ENCODE results near the gene SIRT7.
A peak's percentile ranks its signal among the peaks of the same experiment; 100 is the strongest.

The SIRT7 gene

GRCh38 chr17:81934098-81934757 is 16.3 kb upstream of the SIRT7 start:
- no peak overlapping the region for H3K9ac ChIP-seq (ENCODE audit: insufficient read length, low read depth)
- TF ChIP-seq YY1 (IDR thresholded peaks at IDR 0.05; ENCODE audit: insufficient read depth, insufficient read length) (no peak), ZNF274 (IDR thresholded peaks at IDR 0.05; ENCODE audit: low read depth, low read length) (no peak), SUZ12 (IDR thresholded peaks at IDR 0.05; ENCODE audit: extremely low read depth, insufficient read depth, insufficient read length) (no peak)

GRCh38 chr17:81933178-81933699 is 15.3 kb upstream of the SIRT7 start:
- Histone ChIP-seq H3K4me1 (ENCODE audit: insufficient read depth, insufficient read length) (peaks cover 30% of the 10 kb centered on the region), H3K9ac (ENCODE audit: insufficient read length, low read depth) (no peak overlapping the region), H3K36me3 (ENCODE audit: insufficient read depth, insufficient read length, low read length) (peaks cover 44% of the 10 kb centered on the region), H3K27me3 (ENCODE audit: insufficient read depth, insufficient read length) (peaks cover 12% of the 10 kb centered on the region), H3K4me3 (ENCODE audit: insufficient read length, low read depth) (no peak overlapping the region), H3K9me3 (ENCODE audit: insufficient read depth, low read length) (no peaks in the 10 kb centered on the region)
- TF ChIP-seq YY1 (IDR thresholded peaks at IDR 0.05; ENCODE audit: insufficient read depth, insufficient read length) (no peak), SUZ12 (IDR thresholded peaks at IDR 0.05; ENCODE audit: extremely low read depth, insufficient read depth, insufficient read length) (no peak), ZNF274 (IDR thresholded peaks at IDR 0.05; ENCODE audit: low read depth, low read length) (no peak)
- no peak for DNase-seq (ENCODE audit: low read depth, low spot score)

More at GRCh38 chr17:81934098-81934757, 16.3 kb upstream of the SIRT7 start:
- Histone ChIP-seq H3K36me3 (ENCODE audit: insufficient read depth, insufficient read length, low read length) (peaks cover 43% of the 10 kb centered on the region), H3K4me1 (ENCODE audit: insufficient read depth, insufficient read length) (peaks cover 22% of the 10 kb centered on the region), H3K4me3 (ENCODE audit: insufficient read length, low read depth) (no peak overlapping the region), H3K27me3 (ENCODE audit: insufficient read depth, insufficient read length) (peaks cover 14% of the 10 kb centered on the region), H3K9me3 (ENCODE audit: insufficient read depth, low read length) (no peaks in the 10 kb centered on the region)
- DNase-seq (ENCODE audit: low read depth, low spot score) = no peak

- Histone ChIP-seq H3K36me3 (ENCODE audit: insufficient read depth, insufficient read length, low read length) (peaks cover 44% of the 10 kb centered on the region), H3K4me1 (ENCODE audit: insufficient read depth, insufficient read length) (peaks cover 30% of the 10 kb centered on the region), H3K9ac (ENCODE audit: insufficient read length, low read depth) (no peak overlapping the region), H3K4me3 (ENCODE audit: insufficient read length, low read depth) (no peak overlapping the region), H3K27me3 (ENCODE audit: insufficient read depth, insufficient read length) (peaks cover 10% of the 10 kb centered on the region), H3K9me3 (ENCODE audit: insufficient read depth, low read length) (no peaks in the 10 kb centered on the region)
- TF ChIP-seq YY1 (IDR thresholded peaks at IDR 0.05; ENCODE audit: insufficient read depth, insufficient read length) (no peak), SUZ12 (IDR thresholded peaks at IDR 0.05; ENCODE audit: extremely low read depth, insufficient read depth, insufficient read length) (no peak), ZNF274 (IDR thresholded peaks at IDR 0.05; ENCODE audit: low read depth, low read length) (no peak)
- no peak for DNase-seq (ENCODE audit: low read depth, low spot score)
These were observed 14.5 kb upstream of the SIRT7 start for GRCh38 chr17:81932333-81932983.

GRCh38 chr17:81931557-81932332 is 13.8 kb upstream of the SIRT7 start:
- no peak overlapping the region for H3K9ac ChIP-seq (ENCODE audit: insufficient read length, low read depth)
- H3K36me3 ChIP-seq (ENCODE audit: insufficient read depth, insufficient read length, low read length) = peaks cover 44% of the 10 kb centered on the region
- no peak for DNase-seq (ENCODE audit: low read depth, low spot score)
- H3K27me3 ChIP-seq (ENCODE audit: insufficient read depth, insufficient read length) = peaks cover 10% of the 10 kb centered on the region
- H3K4me1 ChIP-seq (ENCODE audit: insufficient read depth, insufficient read length) = peaks cover 30% of the 10 kb centered on the region
- no peak overlapping the region for H3K4me3 ChIP-seq (ENCODE audit: insufficient read length, low read depth)
- H3K9me3 ChIP-seq (ENCODE audit: insufficient read depth, low read length) = no peaks in the 10 kb centered on the region
- no peak for TF ChIP-seq SUZ12 (IDR thresholded peaks at IDR 0.05; ENCODE audit: extremely low read depth, insufficient read depth, insufficient read length)
- no peak for TF ChIP-seq YY1 (IDR thresholded peaks at IDR 0.05; ENCODE audit: insufficient read depth, insufficient read length)
- no peak for TF ChIP-seq ZNF274 (IDR thresholded peaks at IDR 0.05; ENCODE audit: low read depth, low read length)

GRCh38 chr17:81931189-81931556 is 13.2 kb upstream of the SIRT7 start:
- no peak for DNase-seq (ENCODE audit: low read depth, low spot score)
- Histone ChIP-seq H3K9ac (ENCODE audit: insufficient read length, low read depth) (no peak overlapping the region), H3K36me3 (ENCODE audit: insufficient read depth, insufficient read length, low read length) (peaks cover 44% of the 10 kb centered on the region), H3K27me3 (ENCODE audit: insufficient read depth, insufficient read length) (peaks cover 10% of the 10 kb centered on the region), H3K9me3 (ENCODE audit: insufficient read depth, low read length) (no peaks in the 10 kb centered on the region), H3K4me1 (ENCODE audit: insufficient read depth, insufficient read length) (peaks cover 30% of the 10 kb centered on the region), H3K4me3 (ENCODE audit: insufficient read length, low read depth) (no peak overlapping the region)
- TF ChIP-seq ZNF274 (IDR thresholded peaks at IDR 0.05; ENCODE audit: low read depth, low read length) (no peak), SUZ12 (IDR thresholded peaks at IDR 0.05; ENCODE audit: extremely low read depth, insufficient read depth, insufficient read length) (no peak), YY1 (IDR thresholded peaks at IDR 0.05; ENCODE audit: insufficient read depth, insufficient read length) (no peak)

- DNase-seq (ENCODE audit: low read depth, low spot score) = no peak
These were observed 12.5 kb upstream of the SIRT7 start for GRCh38 chr17:81930142-81931125.

More at GRCh38 chr17:81930142-81931125, 12.5 kb upstream of the SIRT7 start:
- peaks cover 10% of the 10 kb centered on the region for H3K27me3 ChIP-seq (ENCODE audit: insufficient read depth, insufficient read length)
- TF ChIP-seq YY1 (IDR thresholded peaks at IDR 0.05; ENCODE audit: insufficient read depth, insufficient read length) = no peak
- TF ChIP-seq ZNF274 (IDR thresholded peaks at IDR 0.05; ENCODE audit: low read depth, low read length) = no peak
- no peak for TF ChIP-seq SUZ12 (IDR thresholded peaks at IDR 0.05; ENCODE audit: extremely low read depth, insufficient read depth, insufficient read length)
- H3K9me3 ChIP-seq (ENCODE audit: insufficient read depth, low read length) = no peaks in the 10 kb centered on the region
- peaks cover 38% of the 10 kb centered on the region for H3K36me3 ChIP-seq (ENCODE audit: insufficient read depth, insufficient read length, low read length)
- H3K4me1 ChIP-seq (ENCODE audit: insufficient read depth, insufficient read length) = peaks cover 29% of the 10 kb centered on the region
- peak overlapping the region; percentile 10 for H3K9ac ChIP-seq (ENCODE audit: insufficient read length, low read depth)
- H3K4me3 ChIP-seq (ENCODE audit: insufficient read length, low read depth) = no peak overlapping the region

Measured in NT2/D1 (cell line).